ENCODE measurements around the gene THSD4.

Gene THSD4

GRCh38 chr15:71752604-71753289 is 637.5 kb downstream of the THSD4 start:
- 0 out of 2 replicates have a peak, but pooled peaks have one; percentile 35 for TF ChIP-seq CTCF (conservative IDR thresholded peaks at IDR 0.05; ENCODE audit: low read depth, low read length)
- Histone ChIP-seq H3K79me2 (ENCODE audit: insufficient read depth, low read depth) (no peaks in the 10 kb centered on the region), H3K9ac (no peak overlapping the region), H3K27me3 (ENCODE audit: insufficient read depth, low read depth) (no peaks in the 10 kb centered on the region), H3K27ac (no peak overlapping the region), H4K20me1 (ENCODE audit: insufficient read depth) (no peaks in the 10 kb centered on the region), H3K36me3 (ENCODE audit: insufficient read depth) (no peaks in the 10 kb centered on the region), H2AFZ (ENCODE audit: low read depth) (no peak overlapping the region), H3K4me2 (no peak overlapping the region), H3K4me1 (ENCODE audit: low read depth, poor library complexity, severe bottlenecking) (no peaks in the 10 kb centered on the region), H3K4me3 (IDR thresholded peaks at IDR 0.05; ENCODE audit: insufficient read depth, low read depth, low read length) (no peak overlapping the region)

GRCh38 chr15:71753346-71753745 is 638.1 kb downstream of the THSD4 start:
- no peak overlapping the region for H3K4me2 ChIP-seq
- no peak overlapping the region for H3K4me3 ChIP-seq (IDR thresholded peaks at IDR 0.05; ENCODE audit: insufficient read depth, low read depth, low read length)
- H4K20me1 ChIP-seq (ENCODE audit: insufficient read depth): no peaks in the 10 kb centered on the region
- no peaks in the 10 kb centered on the region for H3K79me2 ChIP-seq (ENCODE audit: insufficient read depth, low read depth)
- H3K36me3 ChIP-seq (ENCODE audit: insufficient read depth): no peaks in the 10 kb centered on the region
- no peaks in the 10 kb centered on the region for H3K27me3 ChIP-seq (ENCODE audit: insufficient read depth, low read depth)
- H2AFZ ChIP-seq (ENCODE audit: low read depth): no peak overlapping the region
- no peak for TF ChIP-seq CTCF (conservative IDR thresholded peaks at IDR 0.05; ENCODE audit: low read depth, low read length)
- H3K9ac ChIP-seq: no peak overlapping the region
- no peaks in the 10 kb centered on the region for H3K4me1 ChIP-seq (ENCODE audit: low read depth, poor library complexity, severe bottlenecking)
- H3K27ac ChIP-seq: no peak overlapping the region

GRCh38 chr15:71754660-71755059 is 639.4 kb downstream of the THSD4 start:
- no peaks in the 10 kb centered on the region for H3K79me2 ChIP-seq (ENCODE audit: insufficient read depth, low read depth)
- H3K4me3 ChIP-seq (IDR thresholded peaks at IDR 0.05; ENCODE audit: insufficient read depth, low read depth, low read length): no peak overlapping the region
- H4K20me1 ChIP-seq (ENCODE audit: insufficient read depth): no peaks in the 10 kb centered on the region
- TF ChIP-seq CTCF (conservative IDR thresholded peaks at IDR 0.05; ENCODE audit: low read depth, low read length): no peak
- H3K9ac ChIP-seq: no peak overlapping the region
- no peak overlapping the region for H2AFZ ChIP-seq (ENCODE audit: low read depth)
- H3K36me3 ChIP-seq (ENCODE audit: insufficient read depth): no peaks in the 10 kb centered on the region
- H3K27me3 ChIP-seq (ENCODE audit: insufficient read depth, low read depth): no peaks in the 10 kb centered on the region
- H3K4me1 ChIP-seq (ENCODE audit: low read depth, poor library complexity, severe bottlenecking): no peaks in the 10 kb centered on the region
- H3K4me2 ChIP-seq: no peak overlapping the region
- H3K27ac ChIP-seq: no peak overlapping the region

- no peaks in the 10 kb centered on the region for H3K79me2 ChIP-seq (ENCODE audit: insufficient read depth, low read depth)
These were observed 640.1 kb downstream of the THSD4 start for GRCh38 chr15:71755092-71755970.

More at GRCh38 chr15:71755092-71755970, 640.1 kb downstream of the THSD4 start:
- no peak for TF ChIP-seq CTCF (conservative IDR thresholded peaks at IDR 0.05; ENCODE audit: low read depth, low read length)
- no peak overlapping the region for H3K9ac ChIP-seq
- no peaks in the 10 kb centered on the region for H3K36me3 ChIP-seq (ENCODE audit: insufficient read depth)
- no peak overlapping the region for H3K27ac ChIP-seq
- no peak overlapping the region for H2AFZ ChIP-seq (ENCODE audit: low read depth)
- no peak overlapping the region for H3K4me2 ChIP-seq
- H3K4me1 ChIP-seq (ENCODE audit: low read depth, poor library complexity, severe bottlenecking): no peaks in the 10 kb centered on the region
- H4K20me1 ChIP-seq (ENCODE audit: insufficient read depth): no peaks in the 10 kb centered on the region
- H3K4me3 ChIP-seq (IDR thresholded peaks at IDR 0.05; ENCODE audit: insufficient read depth, low read depth, low read length): no peak overlapping the region
- H3K27me3 ChIP-seq (ENCODE audit: insufficient read depth, low read depth): no peaks in the 10 kb centered on the region
